ENCODE measurements around the gene SLC40A1.

SLC40A1 gene

GRCh38 chr2:189536830-189537229 lies 43.8 kb downstream of the SLC40A1 start:
- DNase-seq, result no peak

DNA sequence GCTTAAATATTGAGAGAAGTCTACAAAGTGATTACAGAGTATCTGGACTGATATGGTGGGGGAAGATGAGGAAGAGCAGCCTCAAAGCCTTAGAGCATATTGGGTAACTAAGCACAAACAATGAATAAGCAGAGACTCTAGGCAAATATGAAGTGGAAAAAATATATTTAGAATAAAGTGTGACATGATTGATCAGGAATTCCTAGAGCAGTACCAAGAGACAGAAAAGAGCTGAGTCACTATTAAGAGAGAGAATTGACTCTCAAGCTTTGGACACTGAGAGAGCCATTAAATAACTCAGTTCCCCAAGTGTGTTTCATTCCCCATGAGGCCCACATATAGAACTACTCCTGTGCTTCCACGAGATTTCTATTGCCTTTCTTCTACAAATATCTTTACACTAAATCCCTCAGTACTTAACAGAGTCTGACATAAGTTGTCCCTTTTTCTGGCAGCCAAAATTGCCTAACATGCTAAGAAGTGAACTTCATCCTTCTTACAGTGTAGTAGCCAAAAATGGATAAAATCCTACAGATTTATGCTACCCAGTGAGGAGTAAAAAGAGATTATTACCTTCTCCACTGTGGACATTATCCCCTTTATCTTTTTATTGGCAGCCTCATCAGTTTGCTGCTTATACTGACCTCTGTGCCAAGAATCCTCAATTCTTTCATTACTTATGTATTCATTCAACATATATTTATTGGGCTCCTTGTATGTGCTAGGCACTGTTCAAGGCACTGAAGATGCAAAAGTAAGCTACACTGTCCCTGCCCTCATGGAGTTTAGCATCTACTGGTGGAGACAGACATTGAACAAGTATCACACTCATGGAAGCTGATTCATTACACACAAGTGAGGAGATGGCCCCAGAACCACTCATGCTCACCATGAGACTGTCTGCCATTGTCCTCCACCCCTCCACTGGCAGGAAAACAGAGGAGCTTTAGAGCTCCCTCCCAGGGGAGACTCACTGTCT lies 45.4 kb downstream of the SLC40A1 start:
- no peak for DNase-seq

GRCh38 chr2:189533288-189534035 lies 47.1 kb downstream of the SLC40A1 start:
- DNase-seq, result no peak

DNA sequence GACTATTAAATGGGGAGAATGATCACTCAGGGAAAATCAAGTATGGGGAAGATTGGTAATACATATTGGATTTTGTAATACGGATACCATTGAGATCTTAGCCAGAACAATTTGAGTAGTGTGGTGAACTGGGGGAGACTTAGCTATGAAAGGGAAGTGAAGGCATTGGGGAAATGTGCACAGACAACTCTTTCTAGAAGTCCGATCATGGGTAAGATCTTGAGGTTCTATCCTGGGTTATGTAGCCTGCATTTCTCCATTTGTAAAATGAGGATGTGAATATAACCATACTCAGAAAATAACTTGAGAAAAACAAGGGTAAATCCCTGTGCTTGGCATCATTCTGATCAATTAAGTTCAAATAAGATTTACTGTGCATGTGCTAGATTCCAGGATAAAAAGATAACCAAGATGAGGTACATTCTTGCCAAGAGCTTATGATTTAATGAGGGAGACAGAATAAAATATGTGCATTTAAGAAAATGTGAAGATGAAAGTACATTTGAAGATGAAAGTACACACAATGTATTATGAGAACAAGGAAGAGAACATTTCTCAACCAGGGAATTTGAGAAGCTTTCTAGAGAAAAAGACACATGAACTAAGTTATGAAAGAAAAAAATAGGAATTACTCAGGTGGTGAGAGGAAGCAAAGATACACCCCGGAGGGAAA lies 49.5 kb downstream of the SLC40A1 start:
- DNase-seq, result no peak

DNA sequence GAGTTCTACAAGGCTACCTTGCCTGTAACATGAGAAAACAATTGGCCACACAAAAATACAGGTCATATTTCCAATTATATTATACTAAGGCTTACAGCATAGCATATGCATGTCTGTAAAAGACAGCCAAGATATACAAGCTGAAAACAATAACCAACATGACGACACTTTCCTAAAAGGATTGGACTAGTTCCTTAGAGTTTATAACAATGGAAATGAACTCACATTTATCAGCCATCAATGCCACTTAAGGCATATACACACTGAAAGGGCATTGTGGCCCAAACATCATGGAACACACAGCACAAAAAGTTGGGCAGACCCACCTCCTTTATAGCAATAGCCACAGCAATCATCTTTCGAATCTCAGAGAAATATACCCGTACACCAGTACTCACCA lies 52.0 kb downstream of the SLC40A1 start:
- no peak for DNase-seq

DNA sequence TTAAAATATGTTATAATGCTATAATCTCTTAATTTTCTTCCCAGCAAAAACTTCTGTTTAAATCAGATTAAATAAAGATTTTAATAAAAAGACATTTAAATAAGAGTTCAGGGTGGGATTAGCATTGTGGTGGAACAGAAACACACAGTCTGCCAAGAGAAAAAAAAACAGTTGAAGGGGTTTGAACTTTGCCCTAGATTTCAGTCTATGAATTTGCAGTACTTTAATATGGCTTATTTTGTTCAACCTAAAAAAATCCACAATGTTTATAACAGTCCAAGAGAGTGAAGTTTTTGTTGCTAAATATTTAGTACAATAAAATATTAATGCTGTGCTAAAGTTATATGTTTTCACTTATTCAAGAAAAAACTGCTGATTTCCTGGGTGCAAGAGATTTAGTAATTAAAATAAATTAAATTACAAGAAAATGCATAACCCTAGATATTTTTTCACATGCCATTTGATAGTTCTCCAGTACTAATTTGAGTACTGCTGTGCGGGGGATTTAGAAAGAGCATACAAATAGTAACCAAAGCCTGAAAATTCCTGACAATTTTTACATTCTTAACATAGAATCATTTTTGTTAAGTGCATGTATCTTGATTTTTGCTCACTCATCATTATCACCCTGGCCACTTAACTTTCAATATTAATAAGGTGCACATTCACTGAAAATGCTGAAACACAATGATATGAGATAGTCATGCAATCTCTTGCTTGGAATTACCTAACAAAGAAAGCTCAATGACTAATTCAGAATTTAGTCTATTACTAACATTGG lies 52.6 kb downstream of the SLC40A1 start:
- no peak for DNase-seq

GRCh38 chr2:189527041-189527750 lies 53.4 kb downstream of the SLC40A1 start:
- no peak for DNase-seq

GRCh38 chr2:189526241-189526640 lies 54.3 kb downstream of the SLC40A1 start:
- no peak for DNase-seq

- no peak for DNase-seq
These were observed 55.8 kb downstream of the SLC40A1 start for GRCh38 chr2:189524746-189525145.

DNA sequence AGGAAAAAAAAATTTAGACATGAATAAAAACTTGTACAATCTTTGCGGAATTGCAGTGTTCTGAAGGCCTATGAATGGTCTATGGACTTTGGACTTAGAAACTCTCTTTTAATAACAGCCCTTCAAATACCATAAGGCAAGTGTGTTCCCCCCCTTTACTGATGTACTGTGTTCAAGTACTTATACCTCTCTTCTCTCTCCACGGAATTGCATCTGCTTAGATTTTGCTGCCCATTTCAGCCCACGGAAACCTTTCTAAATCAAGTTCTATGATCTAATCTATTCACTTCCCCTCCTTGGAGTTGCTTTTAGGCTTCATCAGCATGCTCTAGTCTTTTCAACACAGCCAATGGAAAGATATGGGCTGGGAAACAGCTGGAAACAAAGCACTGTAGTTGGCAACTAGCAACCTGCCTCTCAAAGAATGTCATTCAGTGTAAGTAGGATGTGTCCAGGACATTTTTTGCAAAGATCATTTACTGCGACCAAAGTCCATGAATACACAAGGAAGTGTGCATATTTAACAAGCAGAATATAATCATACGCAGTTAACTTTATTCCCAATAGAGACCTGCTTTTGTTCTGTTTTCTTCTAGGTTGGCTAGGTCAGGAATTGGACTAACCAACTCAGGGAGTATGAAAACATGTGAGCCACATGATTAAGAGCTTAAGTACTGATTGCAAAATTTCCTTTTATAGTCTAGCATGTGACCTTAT lies 58.0 kb downstream of the SLC40A1 start:
- DNase-seq, result peak; percentile 46 to 61

GRCh38 chr2:189521699-189522434 lies 58.7 kb downstream of the SLC40A1 start:
- peak in 1 of 2 experiments; percentile 5 for DNase-seq

GRCh38 chr2:189519631-189520387 lies 60.8 kb downstream of the SLC40A1 start:
- DNase-seq, result peak in 1 of 2 experiments; percentile 6

- no peak for DNase-seq
These were observed 62.6 kb downstream of the SLC40A1 start for GRCh38 chr2:189517847-189518535.

DNA sequence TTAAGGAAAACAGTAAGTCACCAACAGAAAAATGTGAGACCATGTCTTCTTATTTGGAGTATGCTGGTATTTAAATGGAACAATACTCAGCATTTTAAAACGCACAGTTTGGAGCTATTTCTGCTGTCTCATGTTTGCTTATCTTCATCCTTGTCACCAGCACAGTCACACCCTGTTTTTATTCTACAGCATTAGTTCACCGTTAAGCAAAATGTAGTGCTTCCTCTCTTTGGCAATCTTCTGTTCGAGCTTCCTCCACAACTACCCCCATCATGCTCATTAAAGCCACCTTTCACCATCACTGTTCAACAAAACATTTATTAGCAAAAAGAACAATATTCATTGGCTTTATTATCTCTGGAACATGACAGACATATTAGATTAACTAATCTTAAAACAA lies 64.0 kb downstream of the SLC40A1 start:
- DNase-seq, result no peak

DNA sequence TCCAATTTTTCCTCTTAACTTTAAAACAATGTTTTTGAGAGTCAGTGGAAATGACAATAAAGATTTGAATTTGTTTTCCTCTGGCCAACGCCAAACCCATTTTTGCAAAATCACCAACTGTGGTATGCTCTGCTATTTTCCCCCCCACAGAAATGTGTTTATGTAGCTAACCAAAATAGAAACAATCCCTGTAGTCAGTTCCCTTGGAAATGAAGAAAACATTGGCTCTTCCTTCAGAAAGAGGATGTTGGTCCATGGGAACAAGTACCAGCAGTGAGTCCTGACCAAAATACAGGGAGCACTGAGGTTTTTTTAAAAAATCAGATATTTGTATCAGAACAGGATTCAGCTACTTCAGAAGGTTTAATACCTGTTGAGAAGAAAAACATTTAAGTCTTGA lies 65.3 kb downstream of the SLC40A1 start:
- DNase-seq, result no peak

DNA sequence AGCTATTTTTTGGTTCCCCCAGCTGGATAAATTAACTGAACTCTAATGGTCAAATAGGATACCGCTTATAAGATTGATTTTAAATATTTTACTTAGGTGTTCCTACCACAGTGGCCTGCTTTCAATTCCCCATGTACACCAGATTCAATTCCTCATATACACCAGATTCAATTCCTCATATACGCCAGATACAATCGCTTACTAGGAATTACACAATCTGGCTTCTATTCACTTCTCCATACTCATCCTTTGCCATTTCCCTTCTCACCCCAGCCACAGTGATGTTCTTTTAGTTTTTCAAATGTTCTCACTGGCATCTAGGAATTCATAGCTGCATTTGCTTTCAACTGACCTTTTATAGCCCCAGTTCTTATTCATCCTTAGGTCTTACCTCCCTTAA lies 66.5 kb downstream of the SLC40A1 start:
- DNase-seq, result no peak

DNA sequence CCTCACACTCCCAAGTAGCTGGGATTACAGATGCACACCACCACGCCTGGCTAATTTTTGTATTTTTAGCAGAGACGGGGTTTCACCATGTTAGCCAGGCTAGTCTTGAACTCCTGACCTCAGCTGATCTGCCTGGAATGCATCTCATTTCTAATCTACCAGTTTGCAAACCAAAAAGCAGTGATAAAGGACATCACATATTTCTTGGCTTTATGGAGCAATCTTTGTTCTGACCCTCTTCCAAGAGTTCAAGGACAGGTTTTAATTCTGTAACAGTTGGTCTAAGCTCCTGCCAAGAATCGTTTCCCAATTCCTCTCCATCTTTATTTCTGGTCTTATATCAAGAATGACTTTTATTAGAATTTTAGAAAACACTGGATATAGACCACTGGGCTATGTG lies 67.7 kb downstream of the SLC40A1 start:
- no peak for DNase-seq

- DNase-seq, result no peak
These were observed 68.6 kb downstream of the SLC40A1 start for GRCh38 chr2:189511960-189512319.
